Naive thymus-derived CD4-positive, alpha-beta T cell (primary cell): ENCODE data around the gene AKAP13. TPM values are rescaled to one million over a fixed set of nuclear protein-coding genes. Genes with fewer than 3 reads are reported as not detected.

Source experiments
- ATAC-seq: fragments of 150-1000 bp; cut with Tn5 transposase; 2 replicates; pipeline ENCODE4 v1.10.0; 2021; ENCODE audit warnings: mild to moderate bottlenecking, moderate library complexity
- CTCF ChIA-PET: fragments of 350-600 bp; sonication (Branson Sonifier 250); formaldehyde crosslinking; loops from one replicate; lab custom pipeline; 2021; ENCODE audit warnings: antibody characterized with exemption; lab: Charles Lee
- POLR2A ChIA-PET: fragments of 350-600 bp; sonication (Branson Sonifier 250); formaldehyde crosslinking; loops from one replicate; lab custom pipeline; 2021; ENCODE audit warnings: antibody characterized with exemption, inconsistent platforms; lab: Charles Lee
- DNase-seq, 9 donors: peaks; one replicate each; pipeline versions ENCODE4 v3.0.0 to v3.0.0-alpha.2; 2020 to 2022; ENCODE audit warnings: mixed read lengths in 1 of 9
- H3K27ac ChIP-seq: one replicate; pipeline ENCODE4 v1.7.0; 2013; ENCODE audit warnings: mild to moderate bottlenecking, low read depth, low read length, moderate library complexity
- H3K27me3 ChIP-seq, 2 donors: one replicate each; pipeline ENCODE4 v1.7.0; 2013; ENCODE audit warnings: low read length in 2 of 2, mild to moderate bottlenecking in 2 of 2, moderate library complexity in 2 of 2; ENCODE audit not compliant: control insufficient read depth in 2 of 2, insufficient read depth in 2 of 2
- H3K36me3 ChIP-seq, 3 experiments: 1 replicate in 2 of 3; 2 replicates in 1 of 3; pipeline ENCODE4 v1.7.0; 2013; ENCODE audit warnings: low read length in 3 of 3, mild to moderate bottlenecking in 3 of 3, moderate library complexity in 1 of 3; ENCODE audit not compliant: insufficient read depth in 3 of 3, control insufficient read depth in 2 of 3
- H3K4me1 ChIP-seq, 2 donors: one replicate each; pipeline ENCODE4 v1.7.0; 2013; ENCODE audit warnings: low read length in 2 of 2, mild to moderate bottlenecking in 2 of 2, moderate library complexity in 1 of 2; ENCODE audit not compliant: control insufficient read depth in 2 of 2, insufficient read depth in 2 of 2
- H3K4me3 ChIP-seq: 2 replicates; pipeline ENCODE4 v1.7.0; 2013; ENCODE audit warnings: mild to moderate bottlenecking, low read length
- H3K9me3 ChIP-seq, 3 experiments: 1 replicate in 2 of 3; 2 replicates in 1 of 3; pipeline ENCODE4 v1.7.0; 2013; ENCODE audit warnings: low read length in 3 of 3; ENCODE audit not compliant: control insufficient read depth in 2 of 3
- H3K27ac Mint-ChIP-seq, 9 donors: one replicate each; pipeline ENCODE4 v1.8.0; 2020 to 2022; ENCODE audit warnings: mixed read lengths in 9 of 9, mild to moderate bottlenecking in 8 of 9, moderate library complexity in 5 of 9, inconsistent platforms in 2 of 9
- H3K27me3 Mint-ChIP-seq, 5 donors: one replicate each; pipeline ENCODE4 v1.8.0; 2021 to 2022; ENCODE audit warnings: mixed read lengths in 5 of 5, mild to moderate bottlenecking in 1 of 5
- H3K36me3 Mint-ChIP-seq, 5 donors: one replicate each; pipeline ENCODE4 v1.8.0; 2020 to 2022; ENCODE audit warnings: mixed read lengths in 5 of 5, mild to moderate bottlenecking in 3 of 5, inconsistent platforms in 1 of 5
- H3K4me1 Mint-ChIP-seq, 7 donors: one replicate each; pipeline ENCODE4 v1.8.0; 2020 to 2022; ENCODE audit warnings: mixed read lengths in 7 of 7, mild to moderate bottlenecking in 3 of 7, inconsistent platforms in 1 of 7
- H3K4me3 Mint-ChIP-seq, 10 donors: one replicate each; pipeline ENCODE4 v1.8.0; 2020 to 2022; ENCODE audit warnings: mild to moderate bottlenecking in 10 of 10, mixed read lengths in 10 of 10, moderate library complexity in 6 of 10, inconsistent platforms in 2 of 10
- H3K9me3 Mint-ChIP-seq, 11 donors: one replicate each; pipeline ENCODE4 v1.8.0; 2020 to 2022; ENCODE audit warnings: mixed read lengths in 11 of 11, mild to moderate bottlenecking in 4 of 11, inconsistent platforms in 1 of 11, moderate library complexity in 1 of 11
- intact Hi-C, 2 donors: fragments of 100-400 bp; cut with micrococcal nuclease; formaldehyde crosslinking; loops; one replicate each; pipeline ENCODE4 v1.15.1; 2023
- polyA plus RNA-seq, 2 donors: library from polyadenylated mRNA; unstranded; fragments of 300-500 nt; fragmentation: Illumina TruSeq; gene quantifications; one replicate each; pipeline ENCODE4 v1.2.3, GENCODE V29; 2021
- total RNA-seq, 6 experiments: library from RNA in 5 of 6; stranded (reverse) in 5 of 6; gene quantifications; 1 replicate in 5 of 6; 2 replicates in 1 of 6; pipeline ENCODE4 v1.2.3 and lab custom pipeline; 2021 to 2026

The AKAP13 gene
- total and polyA plus RNA-seq, 7 experiments from 2014 or later = 108 to 400 (median 231) TPM

DNA sequence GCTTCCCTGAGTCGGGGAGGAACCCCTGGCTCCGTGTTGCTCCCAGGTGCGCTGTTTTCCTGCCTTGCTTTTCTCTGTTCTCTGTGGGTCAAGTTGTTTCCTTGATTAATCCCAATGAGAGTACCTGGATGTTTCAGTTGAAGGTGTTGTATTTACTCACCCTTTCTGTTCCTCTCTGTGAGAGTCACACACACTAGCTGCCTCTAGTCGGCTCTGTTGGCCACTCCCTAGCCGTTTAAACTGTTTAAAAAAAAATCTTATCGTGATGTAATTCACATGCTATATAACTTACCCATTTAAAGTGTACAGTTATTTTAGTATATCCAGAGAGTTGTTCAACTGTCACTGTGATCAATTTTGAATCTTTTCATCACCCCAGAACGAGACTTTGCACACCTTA lies 74.0 kb downstream of the AKAP13 start:
- Histone ChIP-seq H3K27me3 (no peaks in the 10 kb centered on the region), H3K4me1 (peaks cover 0 to 3% of the 10 kb centered on the region in 2 donors), H3K27ac (no peak overlapping the region), H3K36me3 (no peaks in the 10 kb centered on the region), H3K4me3 (no peak overlapping the region), H3K9me3 (peaks cover 0 to 18% (median 0%) of the 10 kb centered on the region in 3 experiments)
- ATAC-seq = no peak
- H3K4me1 Mint-ChIP-seq = peaks cover 25 to 80% (median 71%) of the 10 kb centered on the region in 7 donors
- intact Hi-C loops = no loop called here
- CTCF ChIA-PET = no interaction called here
- H3K27me3 Mint-ChIP-seq = no peaks in the 10 kb centered on the region
- peak overlapping the region in 4 of 9 donors; percentile 10 to 55 (median 48) for H3K27ac Mint-ChIP-seq
- DNase-seq = no peak
- H3K36me3 Mint-ChIP-seq = peaks cover 14 to 31% (median 16%) of the 10 kb centered on the region in 5 donors
- POLR2A ChIA-PET = no interaction called here
- H3K9me3 Mint-ChIP-seq = peaks cover 0 to 28% (median 22%) of the 10 kb centered on the region in 11 donors
- H3K4me3 Mint-ChIP-seq = no peak overlapping the region

DNA sequence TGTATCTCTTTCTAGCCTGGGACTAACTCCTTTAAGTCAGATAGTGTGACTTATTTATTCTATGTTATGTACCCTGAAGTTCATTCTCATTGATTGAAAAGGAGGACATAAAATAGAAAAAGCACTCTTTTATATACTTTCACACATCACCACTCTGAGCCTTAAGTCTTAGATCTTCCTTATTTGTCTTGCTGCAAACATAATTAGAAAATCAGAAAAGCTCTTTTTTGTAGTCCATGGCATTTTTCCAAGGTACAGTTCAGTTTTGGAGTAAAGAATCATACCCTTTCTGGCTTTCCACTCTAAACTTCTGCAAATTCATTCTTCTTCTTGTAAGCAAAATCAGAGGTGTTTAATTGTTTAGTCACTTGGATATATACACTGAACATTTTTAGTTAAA lies 75.5 kb downstream of the AKAP13 start:
- peaks cover 0 to 13% (median 10%) of the 10 kb centered on the region in 11 donors for H3K9me3 Mint-ChIP-seq
- DNase-seq (no peak), ATAC-seq (no peak)
- no peaks in the 10 kb centered on the region for H3K27me3 ChIP-seq
- ChIA-PET CTCF (no interaction called here), POLR2A (no interaction called here)
- peaks cover 0 to 6% (median 0%) of the 10 kb centered on the region in 3 experiments for H3K9me3 ChIP-seq
- peaks cover 0 to 16% (median 5%) of the 10 kb centered on the region in 5 donors for H3K36me3 Mint-ChIP-seq
- H3K4me1 ChIP-seq = peaks cover 0 to 3% of the 10 kb centered on the region in 2 donors
- H3K27ac Mint-ChIP-seq = no peak overlapping the region
- H3K36me3 ChIP-seq = no peaks in the 10 kb centered on the region
- H3K4me3 Mint-ChIP-seq = no peak overlapping the region
- intact Hi-C loops = no loop called here
- H3K4me1 Mint-ChIP-seq = peaks cover 34 to 79% (median 74%) of the 10 kb centered on the region in 7 donors
- no peak overlapping the region for H3K4me3 ChIP-seq
- H3K27me3 Mint-ChIP-seq = no peaks in the 10 kb centered on the region
- H3K27ac ChIP-seq = no peak overlapping the region

- POLR2A ChIA-PET = no interaction called here
- DNase-seq (no peak), ATAC-seq (no peak)
- Mint-ChIP-seq H3K9me3 (peaks cover 0 to 4% (median 2%) of the 10 kb centered on the region in 11 donors), H3K27me3 (no peaks in the 10 kb centered on the region), H3K27ac (no peak overlapping the region), H3K4me3 (no peak overlapping the region), H3K36me3 (peaks cover 0 to 14% (median 5%) of the 10 kb centered on the region in 5 donors), H3K4me1 (peaks cover 38 to 78% (median 73%) of the 10 kb centered on the region in 7 donors)
- CTCF ChIA-PET = interaction anchor here (0.7 kb wide), 1 partner anchor 63 kb away, joined by 6 read pairs; no protein-coding TSS in a partner anchor
- Histone ChIP-seq H3K36me3 (no peaks in the 10 kb centered on the region), H3K27me3 (no peaks in the 10 kb centered on the region), H3K4me1 (peaks cover 0 to 3% of the 10 kb centered on the region in 2 donors), H3K27ac (no peak overlapping the region), H3K9me3 (no peaks in the 10 kb centered on the region), H3K4me3 (no peak overlapping the region)
- intact Hi-C loops = no loop called here
These were observed 76.4 kb downstream of the AKAP13 start for GRCh38 chr15:85456798-85457197.

GRCh38 chr15:85457392-85457968 lies 77.1 kb downstream of the AKAP13 start:
- no peaks in the 10 kb centered on the region for H3K36me3 ChIP-seq
- peaks cover 40 to 78% (median 73%) of the 10 kb centered on the region in 7 donors for H3K4me1 Mint-ChIP-seq
- no peaks in the 10 kb centered on the region for H3K9me3 ChIP-seq
- no peaks in the 10 kb centered on the region for H3K27me3 ChIP-seq
- no peak overlapping the region for H3K4me3 Mint-ChIP-seq
- ChIA-PET CTCF (no interaction called here), POLR2A (interaction anchor here (0.9 kb wide), 1 partner anchor 76 kb away, joined by 4 read pairs; no protein-coding TSS in a partner anchor)
- no peaks in the 10 kb centered on the region for H3K27me3 Mint-ChIP-seq
- peaks cover 0 to 15% (median 8%) of the 10 kb centered on the region in 5 donors for H3K36me3 Mint-ChIP-seq
- ATAC-seq = no peak
- intact Hi-C loops = no loop called here
- DNase-seq = no peak
- peaks cover 0 to 2% (median 0%) of the 10 kb centered on the region in 11 donors for H3K9me3 Mint-ChIP-seq
- H3K27ac Mint-ChIP-seq = peak overlapping the region in 1 of 9 donors; percentile 5
- no peak overlapping the region for H3K27ac ChIP-seq
- peaks cover 0 to 1% of the 10 kb centered on the region in 2 donors for H3K4me1 ChIP-seq
- H3K4me3 ChIP-seq = no peak overlapping the region

DNA sequence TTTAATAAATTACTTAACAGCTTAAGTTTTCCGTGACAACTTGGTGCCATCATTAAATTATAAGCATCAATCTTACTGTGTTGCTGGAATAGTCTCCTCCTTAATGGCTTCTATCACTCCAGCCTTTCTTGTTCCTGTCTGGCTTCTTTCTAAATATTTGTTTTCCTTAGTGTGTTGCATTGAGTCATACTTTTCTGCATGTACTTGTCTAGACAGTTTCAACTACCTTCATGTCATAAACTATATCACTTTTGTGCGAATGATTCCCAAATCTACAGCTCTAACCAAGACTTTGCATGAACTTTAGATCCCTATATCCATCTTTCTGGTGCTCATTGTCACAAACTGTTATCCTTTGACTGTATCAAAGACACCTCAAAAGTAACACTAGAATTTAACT lies 78.4 kb downstream of the AKAP13 start:
- intact Hi-C loops = no loop called here
- no peak for ATAC-seq
- H3K4me1 Mint-ChIP-seq = peaks cover 40 to 75% (median 72%) of the 10 kb centered on the region in 7 donors
- H3K4me3 Mint-ChIP-seq = peak overlapping the region in 2 of 10 donors; percentile 0 to 20
- H3K27ac ChIP-seq = no peak overlapping the region
- H3K27ac Mint-ChIP-seq = peak overlapping the region in 2 of 9 donors; percentile 11 to 75
- no peak overlapping the region for H3K4me3 ChIP-seq
- ChIA-PET POLR2A (no interaction called here), CTCF (interaction anchor here (0.7 kb wide), 1 partner anchor 283 kb away, joined by 4 read pairs; no protein-coding TSS in a partner anchor)
- no peaks in the 10 kb centered on the region for H3K36me3 ChIP-seq
- peaks cover 0 to 6% of the 10 kb centered on the region in 2 donors for H3K4me1 ChIP-seq
- no peaks in the 10 kb centered on the region for H3K27me3 Mint-ChIP-seq
- DNase-seq = no peak
- H3K27me3 ChIP-seq = no peaks in the 10 kb centered on the region
- no peaks in the 10 kb centered on the region for H3K9me3 ChIP-seq
- H3K9me3 Mint-ChIP-seq = no peaks in the 10 kb centered on the region
- peaks cover 0 to 16% (median 6%) of the 10 kb centered on the region in 5 donors for H3K36me3 Mint-ChIP-seq

DNA sequence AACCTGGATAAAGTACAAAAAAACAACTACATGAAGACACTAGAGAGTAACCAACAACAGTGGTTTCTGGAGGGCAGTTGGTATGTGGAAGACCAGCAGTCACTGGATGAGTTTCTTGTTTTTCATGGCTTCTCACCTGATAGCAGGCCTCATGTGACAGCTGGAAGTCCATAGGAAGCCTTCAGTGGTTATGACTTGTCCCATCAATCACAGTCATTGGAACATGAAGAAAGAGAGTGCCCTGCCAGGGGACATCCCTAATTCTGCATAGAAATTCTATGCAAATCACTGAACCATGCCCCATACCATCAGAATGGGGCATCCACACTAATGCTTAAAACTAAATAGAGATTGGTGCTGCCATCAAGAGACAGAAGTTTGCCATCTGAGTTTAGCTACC lies 81.6 kb downstream of the AKAP13 start:
- Histone ChIP-seq H3K9me3 (no peaks in the 10 kb centered on the region), H3K36me3 (no peaks in the 10 kb centered on the region), H3K27me3 (no peaks in the 10 kb centered on the region), H3K27ac (no peak overlapping the region), H3K4me3 (no peak overlapping the region), H3K4me1 (peaks cover 0 to 6% of the 10 kb centered on the region in 2 donors)
- ChIA-PET POLR2A (no interaction called here), CTCF (no interaction called here)
- peaks cover 0 to 21% (median 8%) of the 10 kb centered on the region in 5 donors for H3K36me3 Mint-ChIP-seq
- no peak for ATAC-seq
- peak overlapping the region in 1 of 10 donors; percentile 6 for H3K4me3 Mint-ChIP-seq
- DNase-seq = no peak
- intact Hi-C loops = loop anchor here in 1 of 2 donors (5.0 kb wide), 1 partner anchor 80 kb away; the partner anchor contains the start of gene AKAP13
- peaks cover 37 to 64% (median 57%) of the 10 kb centered on the region in 7 donors for H3K4me1 Mint-ChIP-seq
- H3K27ac Mint-ChIP-seq = no peak overlapping the region
- no peaks in the 10 kb centered on the region for H3K27me3 Mint-ChIP-seq
- H3K9me3 Mint-ChIP-seq = peaks cover 0 to 2% (median 0%) of the 10 kb centered on the region in 11 donors
